NK-92 treated with Interleukin-12 subunit alpha and Interleukin-12 subunit beta, amount 100 ng/mL, for 24 hours (cell line): ENCODE data around the gene C2orf76.

Experiments used
- DNase-seq: peaks from one replicate; lab custom pipeline; 2025; lab: John Stamatoyannopoulos, UW

C2orf76 gene

DNA sequence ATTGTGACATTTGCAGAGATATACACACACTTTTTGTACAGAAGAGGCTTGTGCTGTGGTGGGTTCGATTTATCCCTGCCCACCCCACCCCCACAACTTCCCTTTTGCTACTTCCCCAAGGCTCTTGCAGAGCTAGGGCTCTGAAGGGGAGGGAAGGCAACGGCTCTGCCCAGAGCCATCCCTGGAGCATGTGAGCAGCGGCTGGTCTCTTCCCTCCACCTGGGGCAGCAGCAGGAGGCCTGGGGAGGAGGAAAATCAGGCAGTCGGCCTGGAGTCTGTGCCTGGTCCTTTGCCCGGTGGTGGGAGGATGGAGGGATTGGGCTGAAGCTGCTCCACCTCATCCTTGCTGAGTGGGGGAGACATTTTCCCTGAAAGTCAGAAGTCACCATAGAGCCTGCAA lies 103.0 kb downstream of the C2orf76 start:
- no peak for DNase-seq

DNA sequence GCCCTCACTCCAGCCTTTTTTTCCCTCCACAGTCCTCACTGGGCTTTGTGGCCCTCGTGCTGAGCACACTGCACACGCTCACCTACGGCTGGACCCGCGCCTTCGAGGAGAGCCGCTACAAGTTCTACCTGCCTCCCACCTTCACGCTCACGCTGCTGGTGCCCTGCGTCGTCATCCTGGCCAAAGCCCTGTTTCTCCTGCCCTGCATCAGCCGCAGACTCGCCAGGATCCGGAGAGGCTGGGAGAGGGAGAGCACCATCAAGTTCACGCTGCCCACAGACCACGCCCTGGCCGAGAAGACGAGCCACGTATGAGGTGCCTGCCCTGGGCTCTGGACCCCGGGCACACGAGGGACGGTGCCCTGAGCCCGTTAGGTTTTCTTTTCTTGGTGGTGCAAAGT lies 103.6 kb downstream of the C2orf76 start:
- DNase-seq: no peak

DNA sequence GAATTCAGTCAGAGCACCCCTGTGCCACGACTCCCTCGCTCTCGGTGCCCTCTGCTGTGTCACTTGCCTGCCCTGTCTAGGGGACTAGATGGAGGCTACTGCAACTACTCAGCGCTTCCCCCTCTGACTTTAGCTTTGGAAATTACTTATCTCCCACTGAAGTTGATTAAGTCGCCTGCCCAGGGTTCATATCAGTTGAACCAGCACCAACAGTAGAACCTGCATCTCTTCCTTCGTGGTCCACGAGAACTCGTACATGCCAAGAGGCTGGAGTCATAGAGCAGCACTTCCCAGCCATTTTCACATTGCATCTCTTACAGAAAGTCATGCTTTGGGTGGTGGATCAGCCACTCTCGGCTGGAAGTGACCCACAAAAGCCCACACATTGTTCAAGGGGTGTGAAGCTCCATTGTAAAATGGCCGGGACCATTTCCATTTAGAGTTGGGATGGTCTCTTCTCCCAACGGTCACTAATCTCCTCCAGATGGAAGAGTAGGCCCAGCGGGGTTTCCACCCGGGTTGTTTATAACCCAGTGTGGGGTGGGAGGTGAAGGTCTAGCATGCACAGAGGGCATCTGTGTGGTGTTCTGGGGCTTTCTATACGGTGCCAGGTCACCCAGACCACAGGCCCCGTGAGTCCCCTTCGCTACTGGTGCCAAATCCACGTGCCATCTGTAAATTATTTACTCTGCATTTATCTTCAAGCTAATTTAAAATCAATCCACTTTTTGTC lies 105.0 kb downstream of the C2orf76 start:
- no peak for DNase-seq

DNA sequence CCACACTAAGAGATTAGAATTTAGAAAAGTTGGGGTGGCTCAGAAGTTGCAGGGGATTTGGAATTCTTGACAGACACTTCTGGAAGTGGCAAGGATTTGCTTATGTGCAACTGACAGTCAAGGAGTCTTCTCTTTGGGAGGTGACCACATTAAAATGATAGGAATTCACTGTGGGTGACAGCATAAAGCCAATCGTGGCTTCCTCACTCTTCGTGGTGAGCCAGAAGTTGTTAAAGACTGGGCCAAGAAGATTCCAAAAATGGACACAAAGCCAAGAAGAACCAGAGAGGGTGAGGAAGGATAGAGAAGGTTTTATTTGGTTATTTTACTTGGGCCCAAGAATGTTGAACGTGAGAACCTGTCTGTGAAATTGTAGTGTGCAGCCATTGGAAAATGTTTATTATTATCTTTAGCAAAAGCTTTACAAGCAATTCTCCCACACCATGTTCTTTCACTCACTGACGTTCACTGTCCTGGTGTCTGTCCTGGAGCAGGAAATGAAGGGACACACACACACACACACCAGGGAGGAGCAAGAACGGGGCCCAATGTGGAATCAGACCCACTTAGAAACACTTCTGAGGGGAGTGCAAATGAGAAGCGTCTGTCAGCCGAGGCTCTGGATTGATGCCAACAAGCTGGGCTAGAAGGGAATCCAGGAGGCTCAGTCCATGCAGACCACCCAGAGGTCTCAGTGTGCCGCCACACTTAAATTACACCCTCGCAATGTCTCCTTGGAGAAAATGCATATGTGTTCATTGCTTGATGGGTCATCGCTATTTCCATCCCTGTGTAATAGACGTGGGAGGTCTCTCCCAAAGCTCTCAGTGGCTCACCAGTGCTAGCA lies 105.8 kb downstream of the C2orf76 start:
- no peak for DNase-seq

DNA sequence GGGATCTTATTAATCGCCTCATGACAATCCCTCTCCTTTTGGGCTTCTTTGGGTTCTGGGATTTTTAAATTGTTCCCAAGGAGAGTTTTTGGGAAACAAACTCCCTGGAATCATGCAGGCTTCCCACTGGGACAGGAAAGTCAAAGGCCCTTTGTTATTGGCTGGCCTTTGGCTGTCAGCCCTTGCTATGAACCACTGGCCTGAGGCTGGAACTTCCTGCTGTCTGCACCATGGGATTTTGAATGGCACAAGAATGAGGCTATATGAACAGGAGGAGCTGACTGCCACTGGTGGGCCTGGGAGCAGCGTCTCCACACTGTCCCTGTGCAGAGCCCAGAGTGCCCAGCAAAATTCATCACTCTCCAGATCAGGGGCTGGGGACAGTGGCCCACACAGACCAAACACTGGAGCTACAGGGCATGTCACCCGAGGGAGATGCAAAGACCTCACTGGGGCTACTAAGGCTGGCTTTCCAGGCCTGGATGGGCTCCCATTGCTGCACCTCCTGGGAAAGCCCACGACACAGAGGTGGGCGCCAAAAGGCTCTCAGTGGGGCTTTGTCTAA lies 107.3 kb downstream of the C2orf76 start:
- no peak for DNase-seq

DNA sequence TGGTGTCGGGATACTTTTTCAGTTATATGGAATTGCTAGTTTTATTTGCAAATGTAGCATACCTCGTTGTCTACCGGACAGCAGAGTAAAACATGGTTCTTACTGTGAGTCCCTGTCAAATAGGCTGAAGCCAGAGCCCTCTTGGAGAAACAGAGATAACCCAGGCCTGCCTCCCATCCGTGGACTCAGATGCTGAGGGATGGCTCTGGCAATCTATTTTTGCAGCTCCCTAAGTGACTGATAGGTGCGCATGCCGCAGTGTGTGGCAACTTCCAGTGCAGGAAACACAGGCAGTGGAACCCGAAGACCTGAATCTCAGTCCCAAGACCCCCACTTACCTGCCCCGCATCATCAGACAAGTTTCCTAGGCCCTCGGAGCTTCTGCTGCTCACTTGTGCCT lies 109.4 kb downstream of the C2orf76 start:
- DNase-seq: no peak

DNA sequence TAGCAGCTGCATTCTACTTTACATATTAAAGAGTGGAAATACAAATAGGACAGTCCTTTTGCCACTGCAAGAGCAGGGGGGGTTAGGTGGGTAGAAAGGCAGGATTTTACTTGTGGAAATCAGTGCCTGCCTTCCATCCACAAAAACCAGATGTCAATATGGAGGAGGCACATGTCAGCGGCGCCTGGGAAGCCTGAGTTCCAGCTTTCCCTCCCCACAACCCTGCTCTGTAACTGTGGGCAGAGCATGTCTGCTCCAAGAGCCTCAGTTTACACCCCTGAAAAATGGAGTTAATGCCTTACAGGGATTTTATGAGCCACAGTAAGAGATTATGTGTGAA lies 110.1 kb downstream of the C2orf76 start:
- DNase-seq: no peak

DNA sequence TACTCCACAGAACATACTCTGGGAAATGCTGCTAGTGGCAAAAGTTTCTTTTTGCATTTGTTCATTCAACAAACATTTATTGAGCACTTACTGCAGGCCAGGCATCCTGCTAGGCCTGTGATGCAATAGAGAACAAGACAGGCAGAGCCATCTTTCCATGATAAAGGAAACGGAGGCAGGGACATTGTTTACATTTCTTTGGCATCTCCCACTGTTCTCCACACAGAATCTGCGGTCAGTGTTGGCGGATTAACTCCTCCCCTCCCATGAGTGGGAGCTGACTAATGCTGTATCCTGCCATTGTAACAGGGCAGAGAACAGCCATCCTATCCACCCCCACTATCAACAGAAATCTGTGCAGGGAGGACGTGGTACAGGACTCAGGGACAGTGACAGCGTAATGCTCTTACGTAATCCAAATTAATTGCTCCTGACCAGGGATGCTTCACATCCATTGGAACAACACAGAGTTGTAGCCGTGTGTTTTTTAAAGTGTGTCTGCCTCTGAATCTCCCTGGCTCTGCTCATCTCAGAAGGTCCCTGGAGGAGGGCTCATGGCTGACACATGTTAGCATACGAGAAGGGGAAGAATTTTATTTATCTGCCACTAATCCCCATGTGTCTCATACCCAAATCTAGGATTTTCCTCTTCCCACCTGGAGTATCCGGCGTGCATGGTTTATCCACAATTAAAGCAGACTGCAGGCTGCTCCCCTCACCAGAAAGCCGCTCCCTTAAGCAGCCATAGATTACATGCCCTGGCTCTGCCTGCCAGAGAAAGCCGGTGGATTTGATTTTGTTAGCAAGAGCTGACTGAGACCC lies 110.7 kb downstream of the C2orf76 start:
- no peak for DNase-seq

DNA sequence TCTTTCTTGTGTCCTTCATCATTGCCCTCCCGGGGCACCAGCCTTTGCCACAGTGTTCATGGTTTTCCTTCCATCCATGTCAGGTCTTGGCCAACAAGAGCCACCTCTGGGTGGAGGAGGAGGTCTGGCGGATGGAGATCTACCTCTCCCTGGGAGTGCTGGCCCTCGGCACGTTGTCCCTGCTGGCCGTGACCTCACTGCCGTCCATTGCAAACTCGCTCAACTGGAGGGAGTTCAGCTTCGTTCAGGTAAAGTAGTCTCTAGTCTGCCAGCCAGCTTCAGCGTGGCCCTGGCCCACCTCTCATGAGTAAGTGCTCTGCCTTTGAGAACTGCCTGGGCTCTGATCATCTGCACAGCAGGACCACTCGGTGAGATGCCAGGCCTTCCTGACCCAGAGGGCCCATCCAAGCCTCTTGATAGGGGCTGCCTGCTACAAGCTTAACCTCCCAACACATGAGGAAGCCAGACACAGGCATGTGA lies 112.0 kb downstream of the C2orf76 start:
- no peak for DNase-seq

DNA sequence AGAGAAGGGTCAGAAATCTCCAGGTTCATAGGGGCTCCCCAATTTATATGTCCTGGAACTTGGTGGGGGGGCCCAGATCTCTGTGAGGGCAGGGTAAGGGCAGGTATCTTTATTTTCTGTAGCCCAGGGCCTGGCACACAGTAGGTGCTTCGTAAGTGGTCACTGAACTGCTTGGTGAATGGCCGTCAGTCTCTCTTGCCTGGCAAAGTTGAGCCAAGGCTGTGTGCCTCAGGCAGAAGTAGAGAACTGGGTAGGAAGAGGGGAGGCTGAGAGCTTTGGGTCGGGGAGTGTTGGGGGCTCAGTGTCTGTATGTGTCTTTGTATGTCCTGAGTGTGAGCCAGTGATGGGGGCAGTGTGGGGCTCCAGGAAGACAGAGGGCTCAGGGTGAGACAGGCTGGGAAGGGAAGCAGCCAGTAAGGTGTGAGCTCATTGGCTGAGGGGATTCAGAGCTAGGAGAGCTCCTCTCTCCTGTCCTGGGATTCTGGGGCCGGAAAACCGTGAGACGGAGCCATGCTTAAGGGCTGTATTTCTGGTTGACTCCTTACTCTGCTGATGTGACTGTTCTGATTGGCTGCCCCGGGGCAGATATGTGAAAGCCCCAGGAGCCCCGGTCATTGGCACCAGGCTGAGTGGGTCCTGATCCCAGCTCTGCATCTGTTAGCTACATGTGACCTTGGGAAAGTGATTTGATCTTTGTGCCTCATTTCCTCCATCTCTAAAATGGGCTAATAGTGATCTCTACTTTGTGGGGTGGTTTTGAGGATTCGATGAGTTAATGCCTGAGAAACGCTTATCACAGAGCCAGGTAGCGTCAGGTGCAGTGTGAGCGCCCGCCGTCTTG lies 112.7 kb downstream of the C2orf76 start:
- DNase-seq: no peak

DNA sequence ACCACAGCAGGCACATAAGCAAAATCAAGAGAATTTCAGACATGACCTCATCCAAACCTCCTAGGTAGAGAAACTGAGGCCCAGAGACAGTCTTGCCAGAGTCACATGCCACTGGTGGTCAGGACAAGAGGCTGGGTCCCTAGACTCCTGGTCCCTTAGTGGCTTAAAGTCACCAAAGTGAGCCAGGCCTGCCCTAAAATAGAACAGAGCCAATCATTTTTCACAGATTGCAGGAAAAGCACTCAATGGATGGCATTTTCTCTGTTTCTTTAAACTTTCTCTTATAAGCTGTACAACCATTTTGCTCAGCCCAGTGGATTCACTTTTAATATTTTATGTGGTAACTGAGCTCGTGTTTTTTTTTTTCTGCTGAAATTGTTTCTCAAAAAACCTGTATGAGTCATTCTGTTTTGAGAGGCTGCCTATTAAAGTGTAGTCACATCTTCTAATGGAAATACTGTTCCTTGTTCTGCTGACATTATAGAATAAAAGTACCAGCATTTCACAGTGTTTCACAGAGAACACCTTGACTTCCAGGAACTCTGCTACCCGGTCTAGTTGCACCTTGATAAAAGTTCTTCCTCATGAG lies 113.4 kb downstream of the C2orf76 start:
- no peak for DNase-seq
